Measurements from ENCODE around the gene CS.

DNA sequence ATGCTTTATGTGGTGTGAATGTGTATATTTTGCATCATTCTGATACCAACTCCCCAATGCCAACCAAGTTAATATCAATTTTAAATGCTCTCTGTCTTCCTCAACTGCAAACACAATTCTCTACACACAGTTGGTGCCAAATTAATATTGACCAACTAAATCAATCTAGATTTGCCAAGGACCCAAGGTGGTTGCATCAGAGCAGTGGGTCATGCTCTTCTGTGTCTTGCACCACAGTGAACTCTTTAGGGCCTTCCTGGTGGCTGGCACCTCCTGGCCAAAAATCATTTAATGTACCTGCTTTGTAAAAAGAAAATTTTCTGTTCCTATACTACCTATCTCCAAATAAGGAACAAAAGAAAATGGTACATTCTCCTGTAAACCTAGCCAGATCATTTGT, 19.3 kb downstream of the CS start:
- TF ChIP-seq, protein P1, sequence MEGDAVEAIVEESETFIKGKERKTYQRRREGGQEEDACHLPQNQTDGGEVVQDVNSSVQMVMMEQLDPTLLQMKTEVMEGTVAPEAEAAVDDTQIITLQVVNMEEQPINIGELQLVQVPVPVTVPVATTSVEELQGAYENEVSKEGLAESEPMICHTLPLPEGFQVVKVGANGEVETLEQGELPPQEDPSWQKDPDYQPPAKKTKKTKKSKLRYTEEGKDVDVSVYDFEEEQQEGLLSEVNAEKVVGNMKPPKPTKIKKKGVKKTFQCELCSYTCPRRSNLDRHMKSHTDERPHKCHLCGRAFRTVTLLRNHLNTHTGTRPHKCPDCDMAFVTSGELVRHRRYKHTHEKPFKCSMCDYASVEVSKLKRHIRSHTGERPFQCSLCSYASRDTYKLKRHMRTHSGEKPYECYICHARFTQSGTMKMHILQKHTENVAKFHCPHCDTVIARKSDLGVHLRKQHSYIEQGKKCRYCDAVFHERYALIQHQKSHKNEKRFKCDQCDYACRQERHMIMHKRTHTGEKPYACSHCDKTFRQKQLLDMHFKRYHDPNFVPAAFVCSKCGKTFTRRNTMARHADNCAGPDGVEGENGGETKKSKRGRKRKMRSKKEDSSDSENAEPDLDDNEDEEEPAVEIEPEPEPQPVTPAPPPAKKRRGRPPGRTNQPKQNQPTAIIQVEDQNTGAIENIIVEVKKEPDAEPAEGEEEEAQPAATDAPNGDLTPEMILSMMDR (IDR thresholded peaks at IDR 0.05 in 4 of 5, conservative IDR thresholded peaks at IDR 0.05 in 1 of 5), result no peak
- TF ChIP-seq POLR2A (IDR thresholded peaks at IDR 0.05), result no peak

Measured in gastrocnemius medialis (tissue), 4 donors.